GM12878 (cell line): Measurements from ENCODE around the gene ENOX1.

Experiments used
- CHD2 ChIP-seq: IDR thresholded peaks from 2 replicates; pipeline ENCODE4 v1.6.1; 2011; ENCODE audit warnings: low read depth, low read length, improper control_type of control experiment, borderline replicate concordance
- CTCF ChIP-seq, 3 experiments: IDR thresholded peaks in 2 of 3; conservative IDR thresholded peaks in 1 of 3; 2 replicates each; pipeline ENCODE4 v1.5.1; 2011; ENCODE audit warnings: low read depth in 3 of 3, low read length in 3 of 3, mild to moderate bottlenecking in 3 of 3, control low read depth in 2 of 3, moderate library complexity in 2 of 3, inconsistent platforms in 1 of 3, mixed read lengths in 1 of 3; ENCODE audit not compliant: control insufficient read depth in 2 of 3, insufficient read depth in 1 of 3; ENCODE audit errors: extremely low read depth in 1 of 3
- EP300 ChIP-seq, 2 experiments: fragments of 150-350 bp in 1 of 2; IDR thresholded peaks; 2 replicates each; pipeline ENCODE4 v1.6.1; 2011 to 2012; ENCODE audit warnings: low read depth in 2 of 2, low read length in 2 of 2, borderline replicate concordance in 1 of 2, improper control_type of control experiment in 1 of 2, inconsistent platforms in 1 of 2; ENCODE audit not compliant: control insufficient read depth in 1 of 2
- EZH2 ChIP-seq: IDR thresholded peaks from 2 replicates; pipeline ENCODE4 v1.6.1; 2012; ENCODE audit warnings: low read depth, mild to moderate bottlenecking, control low read depth, inconsistent platforms, low read length, borderline replicate concordance; ENCODE audit not compliant: control insufficient read depth
- NFYB ChIP-seq: IDR thresholded peaks from 2 replicates; pipeline ENCODE4 v1.6.1; 2011; ENCODE audit warnings: low read depth, mild to moderate bottlenecking, low read length, improper control_type of control experiment, moderate library complexity; ENCODE audit not compliant: insufficient read depth
- TCF12 ChIP-seq: IDR thresholded peaks from 2 replicates; pipeline ENCODE4 v1.6.1; 2011; ENCODE audit warnings: low read depth, mild to moderate bottlenecking, low read length
- TCF7 ChIP-seq: IDR thresholded peaks from 2 replicates; pipeline ENCODE4 v1.6.1; 2014; ENCODE audit warnings: antibody characterized with exemption, borderline replicate concordance
- ZNF384 ChIP-seq: IDR thresholded peaks from 2 replicates; pipeline ENCODE4 v1.6.1; 2012; ENCODE audit warnings: low read depth, mild to moderate bottlenecking, low read length, improper control_type of control experiment, borderline replicate concordance

- TF ChIP-seq CHD2 (no peak), CTCF (IDR thresholded peaks at IDR 0.05 in 2 of 3, conservative IDR thresholded peaks at IDR 0.05 in 1 of 3; ENCODE audit: control insufficient read depth in 2 of 3, extremely low read depth in 1 of 3, insufficient read depth in 1 of 3, low read depth in 3 of 3, low read length in 3 of 3) (no peak), EP300 (IDR thresholded peaks at IDR 0.05; ENCODE audit: borderline replicate concordance in 1 of 2, control insufficient read depth in 1 of 2, low read depth in 2 of 2, low read length in 2 of 2) (no peak), NFYB (no peak), TCF12 (no peak), ZNF384 (no peak), TCF7 (no peak), EZH2 (no peak)
Measured at GRCh38 chr13:43343645-43344044, 443.1 kb downstream of the ENOX1 start.
